Stimulated activated CD8-positive, alpha-beta memory T cell treated with anti-CD3 and anti-CD28 coated beads, Interleukin-15, amount 100 ng/mL, for 24 hours (primary cell): ENCODE results near the gene MTA3.

Source experiments
- DNase-seq: peaks from one replicate; pipeline ENCODE4 v3.0.0-alpha.2; 2020; ENCODE audit warnings: low read depth

The MTA3 gene

GRCh38 chr2:42736598-42737322 is 168.3 kb downstream of the MTA3 start:
- no peak for DNase-seq

- no peak for DNase-seq
Measured at GRCh38 chr2:42741140-42741539, 172.7 kb downstream of the MTA3 start.

GRCh38 chr2:42742740-42743658 is 174.6 kb downstream of the MTA3 start:
- DNase-seq: no peak

DNA sequence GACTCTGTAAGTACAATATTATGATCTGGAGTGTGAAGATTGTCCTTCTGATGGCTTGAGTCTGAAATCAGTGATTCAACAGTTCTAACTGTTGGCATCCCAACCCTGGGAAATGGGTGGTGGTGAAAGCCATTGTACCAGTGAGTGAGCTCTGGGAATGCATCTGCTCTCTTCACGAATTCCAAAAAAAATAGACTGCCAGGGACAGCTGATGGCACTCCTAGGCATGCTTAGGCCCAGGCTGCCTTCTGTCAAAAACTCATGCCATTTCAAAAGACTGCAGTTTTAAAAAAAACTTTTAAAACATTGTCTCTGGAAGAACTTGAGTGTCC is 175.2 kb downstream of the MTA3 start:
- no peak for DNase-seq

DNA sequence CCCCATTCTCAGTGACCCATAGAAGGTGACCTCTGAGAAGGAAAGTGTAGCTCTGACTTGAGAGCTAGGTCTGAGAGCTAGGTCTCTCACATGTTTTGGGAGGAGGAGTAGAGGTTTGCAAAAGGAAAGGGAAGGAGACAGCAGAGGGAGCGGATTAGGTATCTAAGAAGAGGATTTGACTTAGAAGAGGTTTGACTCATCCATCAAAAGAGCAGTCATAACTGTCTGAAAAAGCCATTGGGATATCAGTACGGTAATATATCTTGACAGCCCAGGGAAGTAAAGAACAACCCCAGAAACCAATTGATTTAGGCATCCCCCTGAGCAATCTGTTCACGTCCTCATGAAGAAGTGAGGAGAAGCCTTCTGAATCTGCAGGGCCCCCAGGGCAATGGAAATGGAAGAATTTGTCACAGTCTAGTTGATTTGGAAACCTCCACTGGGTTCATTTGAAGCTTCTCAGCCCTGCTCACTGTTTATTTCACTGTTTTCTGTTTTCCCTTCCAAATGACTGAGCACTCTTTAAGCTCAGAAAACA is 176.2 kb downstream of the MTA3 start:
- DNase-seq: no peak

- DNase-seq: no peak
Measured at GRCh38 chr2:42747422-42747821, 179.0 kb downstream of the MTA3 start.

DNA sequence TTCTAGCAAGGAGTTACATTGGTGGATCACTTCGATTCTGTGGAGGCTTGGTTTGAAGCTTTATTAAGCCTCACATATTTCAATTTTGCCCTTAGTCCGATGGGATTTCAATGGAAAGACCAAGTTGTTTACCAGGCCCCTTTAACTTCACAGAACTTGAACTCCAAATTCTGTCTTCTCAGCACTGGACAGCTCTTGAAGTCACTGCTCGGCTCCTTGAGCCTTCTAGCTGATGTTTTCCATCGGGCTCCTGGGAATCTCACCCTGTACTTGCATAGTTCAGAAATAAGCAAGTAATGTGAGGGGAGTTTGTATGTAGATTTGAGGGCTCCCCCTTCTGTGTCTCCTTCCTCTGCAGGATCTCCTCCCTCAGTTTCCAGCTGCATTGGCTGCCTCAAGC is 180.4 kb downstream of the MTA3 start:
- no peak for DNase-seq

DNA sequence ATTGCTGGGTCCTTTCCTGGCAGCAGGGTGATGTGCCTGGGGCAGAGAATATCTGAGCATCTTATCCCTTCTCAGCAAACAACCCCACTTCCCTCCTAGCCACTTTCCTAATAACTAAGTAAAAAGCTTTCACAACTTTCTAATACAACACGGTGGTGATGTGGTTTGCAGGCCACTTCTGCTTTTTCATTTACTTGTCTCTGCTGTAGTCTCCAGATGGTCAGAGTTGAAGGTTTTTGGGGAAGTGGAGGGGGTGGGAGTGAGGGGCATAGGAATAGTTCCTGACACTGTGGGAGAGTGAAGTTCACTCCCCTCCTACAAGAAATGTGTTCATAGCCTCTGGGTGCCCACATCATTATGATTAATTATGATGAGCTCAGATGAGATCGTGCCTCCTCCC is 183.9 kb downstream of the MTA3 start:
- no peak for DNase-seq

DNA sequence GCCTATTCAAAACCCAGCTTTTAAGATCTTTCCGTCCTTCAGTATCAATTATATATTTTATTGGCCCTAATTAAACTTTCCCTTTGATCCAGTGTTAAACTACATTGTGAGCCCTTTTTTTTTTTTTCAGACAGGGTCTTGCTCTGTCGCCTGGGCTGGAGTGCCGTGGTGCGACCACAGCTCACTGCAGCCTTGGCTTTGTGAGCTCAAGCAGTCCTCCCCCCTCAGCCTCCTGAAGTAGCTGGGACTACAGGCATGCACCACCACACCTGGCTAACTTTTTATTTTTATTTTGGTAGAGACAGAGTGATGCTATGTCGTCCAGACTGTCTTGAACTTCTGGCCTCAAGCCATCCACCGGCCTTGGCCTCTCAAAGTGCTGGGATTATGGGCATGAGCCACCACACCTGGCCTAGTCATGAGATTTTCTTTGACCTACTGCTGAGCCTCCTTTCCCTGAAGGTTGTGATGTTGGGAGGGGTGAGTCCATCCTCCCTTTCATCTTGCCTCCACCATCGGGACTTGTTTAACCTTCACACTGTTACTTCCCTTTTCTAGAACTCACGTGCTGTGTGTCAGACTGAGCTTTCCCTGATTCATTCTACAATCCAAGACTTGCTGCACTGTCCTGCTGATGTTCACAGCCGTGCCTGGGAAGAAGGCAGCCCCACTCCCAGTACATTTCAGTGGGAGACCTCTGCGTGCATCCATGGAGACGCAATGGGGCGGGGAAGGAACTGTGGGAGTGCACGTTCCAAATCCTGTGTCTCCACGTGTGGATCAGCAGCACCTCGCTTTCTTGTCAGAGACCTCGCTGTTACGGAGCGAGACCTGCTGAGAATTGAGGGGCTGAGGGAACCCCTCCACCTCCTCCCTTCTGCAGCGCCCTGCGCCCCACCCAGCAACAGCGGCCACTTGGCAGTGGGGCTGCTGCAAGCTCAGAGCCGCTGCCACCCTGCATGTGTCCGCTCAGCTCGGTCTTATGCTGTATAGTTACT is 184.7 kb downstream of the MTA3 start:
- no peak for DNase-seq

DNA sequence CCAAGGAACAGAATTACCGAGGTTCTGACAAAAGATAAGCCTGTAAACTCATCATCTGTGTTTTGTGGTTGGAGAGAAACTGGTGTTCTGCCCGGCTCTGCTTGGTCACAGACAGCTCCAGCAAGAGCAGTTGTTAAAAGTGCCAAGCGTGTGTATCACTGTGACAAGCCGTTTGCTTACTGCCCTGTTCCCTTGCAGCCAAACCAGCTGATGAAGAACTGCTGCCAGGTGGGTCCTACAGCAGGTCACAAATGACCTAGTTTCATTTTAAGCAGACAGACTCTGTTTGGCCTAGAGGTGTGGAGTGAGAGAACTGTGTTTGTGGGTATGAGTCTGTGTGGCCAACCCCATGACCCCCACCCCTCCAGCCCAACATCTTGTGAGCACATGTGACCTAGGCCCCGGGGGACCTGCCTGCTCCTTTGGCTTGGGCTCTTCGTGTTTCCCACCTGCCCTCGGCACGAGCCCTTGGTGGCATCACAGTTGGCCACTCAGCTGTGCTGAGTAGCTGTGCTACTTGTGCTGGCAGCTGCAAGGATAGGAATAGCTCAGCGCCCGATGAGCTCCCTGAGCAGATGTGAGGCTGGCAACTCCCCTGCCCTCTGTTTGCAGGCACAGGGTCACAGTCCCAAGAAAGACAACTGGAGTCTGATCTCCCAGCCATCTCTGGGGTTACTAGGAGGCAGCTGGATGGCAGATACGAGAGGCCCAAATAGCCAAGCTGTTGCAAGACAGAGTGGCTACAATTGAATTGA is 185.8 kb downstream of the MTA3 start:
- DNase-seq: no peak

- DNase-seq: no peak
Measured at GRCh38 chr2:42754776-42755140, 186.3 kb downstream of the MTA3 start.

- no peak for DNase-seq
Measured at GRCh38 chr2:42755191-42755880, 186.9 kb downstream of the MTA3 start.

GRCh38 chr2:42756150-42756775 is 187.8 kb downstream of the MTA3 start:
- DNase-seq: no peak

DNA sequence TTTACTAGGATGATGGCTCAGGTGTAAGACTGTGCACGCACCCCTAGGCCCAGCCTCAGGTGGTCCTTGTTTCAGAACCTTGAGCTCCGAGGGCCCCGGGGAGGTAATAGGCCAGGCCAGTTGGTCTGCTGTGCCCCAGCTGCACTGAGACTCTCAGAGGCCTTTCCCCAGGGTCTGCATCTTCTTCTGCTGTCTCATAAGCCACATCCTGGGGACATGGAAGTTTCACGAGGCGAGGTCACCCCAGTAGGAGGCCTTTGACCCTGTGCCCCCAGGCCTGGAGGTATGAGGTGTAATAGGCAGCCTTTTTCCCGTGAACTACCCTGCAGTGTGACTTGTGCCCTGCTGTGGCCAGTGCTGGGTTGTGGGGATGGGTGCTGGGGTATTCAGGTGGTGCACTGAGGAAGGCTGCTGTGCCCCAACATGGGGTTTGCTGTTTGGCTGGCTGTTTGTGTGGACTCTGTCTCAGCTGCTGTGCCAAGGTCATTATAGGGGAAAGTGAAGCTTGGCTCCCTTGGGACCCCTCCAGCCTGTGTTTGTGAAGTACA is 188.6 kb downstream of the MTA3 start:
- DNase-seq: no peak

DNA sequence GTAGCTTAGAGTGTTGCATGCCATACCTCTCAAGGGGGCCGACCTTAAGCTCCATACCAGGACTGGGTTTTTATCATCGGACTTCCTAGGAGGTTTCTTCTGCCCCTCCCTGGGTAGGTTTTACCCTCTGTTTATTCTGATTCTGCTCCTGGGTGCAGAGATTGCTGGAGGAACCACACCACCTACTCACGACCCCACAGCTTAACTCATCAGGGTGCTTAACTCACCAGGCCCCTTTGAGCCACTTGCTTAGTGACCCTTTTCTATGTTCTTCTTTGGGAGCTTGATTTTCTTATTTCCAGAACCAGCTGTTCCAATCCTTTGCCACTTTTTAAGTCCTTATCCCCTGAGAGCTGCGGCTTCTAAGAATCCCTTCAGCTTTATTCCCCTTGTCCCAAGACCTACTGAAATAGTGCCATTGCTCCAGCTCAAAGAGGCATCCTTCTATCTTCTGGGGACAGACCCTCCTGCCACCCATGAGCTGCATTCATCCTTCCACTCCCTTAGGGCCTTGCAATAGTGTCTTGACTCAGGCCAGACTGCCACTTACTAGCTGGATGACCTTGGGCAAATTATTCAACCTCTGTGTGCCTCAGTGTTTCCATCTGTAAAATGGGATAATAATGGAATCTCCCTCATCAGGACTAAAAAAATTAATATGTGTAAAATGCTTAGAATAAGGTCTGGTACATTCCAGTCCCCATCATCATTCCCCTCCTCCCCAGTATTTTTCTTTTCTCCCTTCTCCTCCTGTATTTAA is 189.7 kb downstream of the MTA3 start:
- no peak for DNase-seq

DNA sequence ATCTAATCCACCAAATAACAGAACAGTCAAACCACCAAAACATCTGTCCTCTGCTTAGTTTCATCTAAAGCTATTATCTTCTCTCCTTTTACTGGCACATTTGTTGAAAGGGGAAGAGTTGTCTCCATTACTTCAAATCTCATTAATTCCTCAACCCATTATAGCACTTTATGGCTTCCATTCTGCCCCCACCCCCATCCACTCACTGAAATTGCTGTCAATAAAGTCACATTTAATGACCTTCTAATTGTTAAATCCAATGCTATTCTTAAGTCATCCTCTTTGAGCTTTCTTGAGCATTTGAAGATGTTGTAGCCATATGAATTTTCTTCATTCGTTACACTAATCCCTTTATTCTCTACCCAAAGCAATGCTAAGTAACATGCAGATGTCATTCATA is 190.3 kb downstream of the MTA3 start:
- no peak for DNase-seq

GRCh38 chr2:42761554-42761953 is 193.1 kb downstream of the MTA3 start:
- no peak for DNase-seq

DNA sequence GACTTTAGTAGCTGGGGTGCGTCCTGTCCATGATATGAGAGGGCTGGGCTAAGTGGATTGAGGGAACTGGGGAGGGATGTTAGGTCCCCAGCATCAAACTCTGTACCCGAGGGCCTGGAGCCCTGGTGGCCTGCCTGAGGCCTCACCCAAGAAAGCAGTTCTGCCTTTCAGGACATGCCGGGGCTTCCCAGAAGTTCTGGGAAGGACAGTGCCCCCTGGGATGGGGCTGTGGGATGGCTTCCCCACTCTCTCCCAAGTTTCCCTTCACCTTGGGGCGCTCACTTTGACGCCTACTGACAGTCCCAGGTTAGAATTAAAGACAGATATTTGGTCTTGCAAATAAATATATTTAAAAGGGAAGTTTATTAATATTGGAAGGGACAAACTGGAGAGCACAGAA is 193.7 kb downstream of the MTA3 start:
- DNase-seq: no peak
